Astrocyte of the spinal cord (primary cell): Measurements from ENCODE around the gene MTMR3.

Experiments used
- DNase-seq: peaks from one replicate; pipeline ENCODE4 v3.0.0; 2011; ENCODE audit warnings: low read depth, low spot score
- H3K4me3 ChIP-seq: 2 replicates; pipeline ENCODE4 v1.5.1; 2011; ENCODE audit warnings: low read depth, mild to moderate bottlenecking, low read length, moderate library complexity
- in situ Hi-C: cut with HindIII; loops from 2 replicates; pipeline ENCODE4 v1.10.0; 2017; ENCODE audit warnings: low sequenced_read_pairs
- TF ChIP-seq, protein P1 (sequence below): IDR thresholded peaks from 2 replicates; pipeline ENCODE4 v1.5.1; 2012; ENCODE audit warnings: low read depth, mild to moderate bottlenecking, low read length, inconsistent platforms

The MTMR3 gene

DNA sequence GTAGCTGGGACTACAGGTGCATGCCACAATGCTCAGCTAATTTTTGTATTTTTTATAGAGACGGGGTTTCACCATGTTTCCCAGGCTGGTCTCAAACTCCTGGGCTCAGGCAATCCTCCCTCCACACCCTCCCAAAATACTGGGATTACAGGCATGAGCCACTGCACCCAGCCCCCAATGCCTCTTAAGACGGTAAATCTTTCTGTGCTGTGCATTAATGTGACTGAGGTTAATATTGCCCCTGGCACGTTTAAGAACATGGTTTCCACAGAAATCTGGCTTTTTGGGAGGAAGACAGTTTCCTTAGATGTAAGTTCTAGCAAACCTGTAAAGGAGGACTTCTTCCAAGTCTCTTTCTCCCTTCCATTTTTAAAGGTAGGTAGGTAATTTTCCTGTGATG lies 191.2 kb downstream of the MTMR3 start:
- no peak for DNase-seq
- in situ Hi-C loops: no loop called here
- TF ChIP-seq, protein P1, sequence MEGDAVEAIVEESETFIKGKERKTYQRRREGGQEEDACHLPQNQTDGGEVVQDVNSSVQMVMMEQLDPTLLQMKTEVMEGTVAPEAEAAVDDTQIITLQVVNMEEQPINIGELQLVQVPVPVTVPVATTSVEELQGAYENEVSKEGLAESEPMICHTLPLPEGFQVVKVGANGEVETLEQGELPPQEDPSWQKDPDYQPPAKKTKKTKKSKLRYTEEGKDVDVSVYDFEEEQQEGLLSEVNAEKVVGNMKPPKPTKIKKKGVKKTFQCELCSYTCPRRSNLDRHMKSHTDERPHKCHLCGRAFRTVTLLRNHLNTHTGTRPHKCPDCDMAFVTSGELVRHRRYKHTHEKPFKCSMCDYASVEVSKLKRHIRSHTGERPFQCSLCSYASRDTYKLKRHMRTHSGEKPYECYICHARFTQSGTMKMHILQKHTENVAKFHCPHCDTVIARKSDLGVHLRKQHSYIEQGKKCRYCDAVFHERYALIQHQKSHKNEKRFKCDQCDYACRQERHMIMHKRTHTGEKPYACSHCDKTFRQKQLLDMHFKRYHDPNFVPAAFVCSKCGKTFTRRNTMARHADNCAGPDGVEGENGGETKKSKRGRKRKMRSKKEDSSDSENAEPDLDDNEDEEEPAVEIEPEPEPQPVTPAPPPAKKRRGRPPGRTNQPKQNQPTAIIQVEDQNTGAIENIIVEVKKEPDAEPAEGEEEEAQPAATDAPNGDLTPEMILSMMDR: no peak

DNA sequence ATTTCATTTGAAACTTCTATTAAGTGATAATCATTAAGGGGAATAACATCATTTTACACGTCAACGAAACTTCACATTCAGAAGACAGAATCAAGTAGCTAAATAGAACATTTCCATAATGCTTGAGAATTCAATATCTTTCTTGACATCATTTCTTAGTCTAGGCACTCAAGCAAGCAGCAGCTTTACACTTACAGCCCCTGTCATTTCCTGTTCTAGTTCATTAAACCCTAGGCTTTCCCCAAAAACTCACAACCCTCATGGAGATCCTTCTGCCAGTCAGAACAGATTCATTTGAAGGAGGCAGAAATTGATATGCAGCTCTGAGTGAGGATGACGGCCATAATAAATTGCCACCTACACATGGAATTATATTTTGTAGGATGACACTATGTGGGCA lies 192.0 kb downstream of the MTMR3 start:
- H3K4me3 ChIP-seq: no peak overlapping the region
- in situ Hi-C loops: no loop called here
- no peak for DNase-seq
- TF ChIP-seq, protein P1: no peak

More for the DNA sequence above, 191.2 kb downstream of the MTMR3 start:
- H3K4me3 ChIP-seq: no peak overlapping the region

- DNase-seq: no peak
- TF ChIP-seq, protein P1: no peak
- in situ Hi-C loops: no loop called here
- no peak overlapping the region for H3K4me3 ChIP-seq
These were observed 194.4 kb downstream of the MTMR3 start for GRCh38 chr22:30077279-30077880.

- TF ChIP-seq, protein P1: no peak
- in situ Hi-C loops: no loop called here
- H3K4me3 ChIP-seq: no peak overlapping the region
- no peak for DNase-seq
These were observed 195.6 kb downstream of the MTMR3 start for GRCh38 chr22:30078320-30079311.

- in situ Hi-C loops: no loop called here
- peak; percentile 64 for DNase-seq
- peak within 1 kb of the TSS; percentile 33 for H3K4me3 ChIP-seq
- TF ChIP-seq, protein P1: no peak
These were observed 197.1 kb downstream of the MTMR3 start, which contains the start of gene HORMAD2 for GRCh38 chr22:30079952-30080533. Gene HORMAD2 (plus strand): TSS chr22:30080464. CDS start chr22:30093953, 13,489 bp downstream.
